ENCODE measurements around the gene CRYBB1.

DNA sequence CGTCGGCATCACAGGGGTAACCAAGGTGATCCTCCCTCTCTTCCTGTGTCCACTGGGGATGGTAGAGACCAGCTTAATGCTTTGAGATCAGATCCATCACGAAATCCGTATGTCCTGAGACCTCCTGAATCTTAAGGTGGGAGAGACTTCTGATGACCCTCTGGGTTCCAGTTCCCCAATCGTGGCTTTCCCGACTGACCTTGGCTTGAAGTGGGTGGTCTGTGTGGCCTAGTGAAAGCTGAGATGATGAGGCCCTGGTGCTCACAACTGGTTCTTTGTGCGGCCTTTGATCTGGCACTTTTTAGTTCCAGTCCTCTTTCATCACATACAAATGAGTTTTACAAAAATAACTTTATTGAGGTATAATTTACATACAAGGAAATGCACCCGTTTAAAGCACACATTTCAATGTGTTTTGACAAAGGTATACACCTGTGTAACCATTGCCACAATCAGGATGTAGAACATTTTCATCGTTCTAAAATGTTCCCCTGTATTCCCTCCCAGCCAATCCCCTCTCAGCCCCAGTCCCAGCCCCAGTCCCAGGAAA is 45.6 kb upstream of the CRYBB1 start:
- no peak for TF ChIP-seq CTCF (IDR thresholded peaks at IDR 0.05; ENCODE audit: extremely low read depth in 1 of 2, insufficient read depth in 1 of 2, low read depth in 1 of 2, low read length in 2 of 2)
- TF ChIP-seq POLR2AphosphoS5 (IDR thresholded peaks at IDR 0.05; ENCODE audit: insufficient read depth, low read depth, low read length), result no peak
- no peak for TF ChIP-seq POLR2A (IDR thresholded peaks at IDR 0.05; ENCODE audit: low read depth, low read length)

Data from endothelial cell of umbilical vein (primary cell).